Measurements from ENCODE around the gene B3GALT5.

B3GALT5 gene

GRCh38 chr21:39593522-39593921, 19.2 kb upstream of the B3GALT5 start:
- Histone ChIP-seq H3K9me2 (replicated peaks; ENCODE audit: insufficient read depth, low read length) (no peaks in the 10 kb centered on the region), H4K20me1 (ENCODE audit: insufficient read depth, low read length) (no peaks in the 10 kb centered on the region), H3K9me3 (replicated peaks; ENCODE audit: insufficient read depth, low read length) (no peaks in the 10 kb centered on the region), H3K9ac (ENCODE audit: low read length) (no peak overlapping the region), H3F3A (ENCODE audit: insufficient read depth, low read length) (no peaks in the 10 kb centered on the region), H3K4me2 (ENCODE audit: low read depth, low read length) (no peak overlapping the region), H3K27ac (ENCODE audit: low read length) (no peak overlapping the region), H2AFZ (ENCODE audit: low read length) (no peak overlapping the region), H3K27me3 (replicated peaks; ENCODE audit: insufficient read depth, low read length) (no peaks in the 10 kb centered on the region), H3K79me2 (ENCODE audit: low read length) (no peaks in the 10 kb centered on the region), H3K36me3 (replicated peaks; ENCODE audit: insufficient read depth, low read length) (no peaks in the 10 kb centered on the region), H3K4me1 (ENCODE audit: low read length) (no peaks in the 10 kb centered on the region), H3K4me3 (ENCODE audit: low read length) (no peak overlapping the region)
- DNase-seq, result no peak
- TF ChIP-seq, protein P1, sequence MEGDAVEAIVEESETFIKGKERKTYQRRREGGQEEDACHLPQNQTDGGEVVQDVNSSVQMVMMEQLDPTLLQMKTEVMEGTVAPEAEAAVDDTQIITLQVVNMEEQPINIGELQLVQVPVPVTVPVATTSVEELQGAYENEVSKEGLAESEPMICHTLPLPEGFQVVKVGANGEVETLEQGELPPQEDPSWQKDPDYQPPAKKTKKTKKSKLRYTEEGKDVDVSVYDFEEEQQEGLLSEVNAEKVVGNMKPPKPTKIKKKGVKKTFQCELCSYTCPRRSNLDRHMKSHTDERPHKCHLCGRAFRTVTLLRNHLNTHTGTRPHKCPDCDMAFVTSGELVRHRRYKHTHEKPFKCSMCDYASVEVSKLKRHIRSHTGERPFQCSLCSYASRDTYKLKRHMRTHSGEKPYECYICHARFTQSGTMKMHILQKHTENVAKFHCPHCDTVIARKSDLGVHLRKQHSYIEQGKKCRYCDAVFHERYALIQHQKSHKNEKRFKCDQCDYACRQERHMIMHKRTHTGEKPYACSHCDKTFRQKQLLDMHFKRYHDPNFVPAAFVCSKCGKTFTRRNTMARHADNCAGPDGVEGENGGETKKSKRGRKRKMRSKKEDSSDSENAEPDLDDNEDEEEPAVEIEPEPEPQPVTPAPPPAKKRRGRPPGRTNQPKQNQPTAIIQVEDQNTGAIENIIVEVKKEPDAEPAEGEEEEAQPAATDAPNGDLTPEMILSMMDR (IDR thresholded peaks at IDR 0.05; ENCODE audit: low read length), result no peak
- no peak for TF ChIP-seq EZH2 (optimal IDR thresholded peaks at IDR 0.05; ENCODE audit: low read depth, low read length)
- no peak for TF ChIP-seq EZH2phosphoT487 (IDR thresholded peaks at IDR 0.05; ENCODE audit: low read length)

GRCh38 chr21:39595465-39595864, 17.3 kb upstream of the B3GALT5 start:
- H3F3A ChIP-seq (ENCODE audit: insufficient read depth, low read length), result no peaks in the 10 kb centered on the region
- no peaks in the 10 kb centered on the region for H3K27me3 ChIP-seq (replicated peaks; ENCODE audit: insufficient read depth, low read length)
- DNase-seq, result no peak
- no peaks in the 10 kb centered on the region for H4K20me1 ChIP-seq (ENCODE audit: insufficient read depth, low read length)
- H3K79me2 ChIP-seq (ENCODE audit: low read length), result no peaks in the 10 kb centered on the region
- H3K4me2 ChIP-seq (ENCODE audit: low read depth, low read length), result no peak overlapping the region
- no peak overlapping the region for H2AFZ ChIP-seq (ENCODE audit: low read length)
- no peak overlapping the region for H3K27ac ChIP-seq (ENCODE audit: low read length)
- H3K36me3 ChIP-seq (replicated peaks; ENCODE audit: insufficient read depth, low read length), result no peaks in the 10 kb centered on the region
- H3K4me3 ChIP-seq (ENCODE audit: low read length), result no peak overlapping the region
- TF ChIP-seq EZH2phosphoT487 (IDR thresholded peaks at IDR 0.05; ENCODE audit: low read length) (no peak), EZH2 (optimal IDR thresholded peaks at IDR 0.05; ENCODE audit: low read depth, low read length) (no peak)
- no peaks in the 10 kb centered on the region for H3K9me3 ChIP-seq (replicated peaks; ENCODE audit: insufficient read depth, low read length)
- no peak overlapping the region for H3K9ac ChIP-seq (ENCODE audit: low read length)
- no peaks in the 10 kb centered on the region for H3K4me1 ChIP-seq (ENCODE audit: low read length)
- H3K9me2 ChIP-seq (replicated peaks; ENCODE audit: insufficient read depth, low read length), result no peaks in the 10 kb centered on the region

GRCh38 chr21:39597595-39597994, 15.1 kb upstream of the B3GALT5 start:
- H3K4me3 ChIP-seq (ENCODE audit: low read length), result no peak overlapping the region
- no peaks in the 10 kb centered on the region for H3K9me3 ChIP-seq (replicated peaks; ENCODE audit: insufficient read depth, low read length)
- no peaks in the 10 kb centered on the region for H3K9me2 ChIP-seq (replicated peaks; ENCODE audit: insufficient read depth, low read length)
- TF ChIP-seq, protein P1 (IDR thresholded peaks at IDR 0.05; ENCODE audit: low read length), result no peak
- TF ChIP-seq EZH2 (optimal IDR thresholded peaks at IDR 0.05; ENCODE audit: low read depth, low read length) (no peak), EZH2phosphoT487 (IDR thresholded peaks at IDR 0.05; ENCODE audit: low read length) (no peak)
- no peaks in the 10 kb centered on the region for H3K36me3 ChIP-seq (replicated peaks; ENCODE audit: insufficient read depth, low read length)
- H3K9ac ChIP-seq (ENCODE audit: low read length), result no peak overlapping the region
- no peaks in the 10 kb centered on the region for H3K27me3 ChIP-seq (replicated peaks; ENCODE audit: insufficient read depth, low read length)
- H4K20me1 ChIP-seq (ENCODE audit: insufficient read depth, low read length), result no peaks in the 10 kb centered on the region
- no peaks in the 10 kb centered on the region for H3K4me1 ChIP-seq (ENCODE audit: low read length)
- no peaks in the 10 kb centered on the region for H3F3A ChIP-seq (ENCODE audit: insufficient read depth, low read length)
- no peak overlapping the region for H3K4me2 ChIP-seq (ENCODE audit: low read depth, low read length)
- H3K79me2 ChIP-seq (ENCODE audit: low read length), result no peaks in the 10 kb centered on the region
- no peak overlapping the region for H3K27ac ChIP-seq (ENCODE audit: low read length)
- no peak for DNase-seq
- H2AFZ ChIP-seq (ENCODE audit: low read length), result no peak overlapping the region

GRCh38 chr21:39599191-39599970, 13.4 kb upstream of the B3GALT5 start:
- no peaks in the 10 kb centered on the region for H3K9me2 ChIP-seq (replicated peaks; ENCODE audit: insufficient read depth, low read length)
- H3K79me2 ChIP-seq (ENCODE audit: low read length), result no peaks in the 10 kb centered on the region
- H3K4me1 ChIP-seq (ENCODE audit: low read length), result no peaks in the 10 kb centered on the region
- H3K4me3 ChIP-seq (ENCODE audit: low read length), result no peak overlapping the region
- H3F3A ChIP-seq (ENCODE audit: insufficient read depth, low read length), result no peaks in the 10 kb centered on the region
- H3K4me2 ChIP-seq (ENCODE audit: low read depth, low read length), result no peak overlapping the region
- no peaks in the 10 kb centered on the region for H3K9me3 ChIP-seq (replicated peaks; ENCODE audit: insufficient read depth, low read length)
- no peak for DNase-seq
- TF ChIP-seq, protein P1 (IDR thresholded peaks at IDR 0.05; ENCODE audit: low read length), result no peak
- TF ChIP-seq EZH2 (optimal IDR thresholded peaks at IDR 0.05; ENCODE audit: low read depth, low read length) (no peak), EZH2phosphoT487 (IDR thresholded peaks at IDR 0.05; ENCODE audit: low read length) (no peak)
- no peak overlapping the region for H3K27ac ChIP-seq (ENCODE audit: low read length)
- H2AFZ ChIP-seq (ENCODE audit: low read length), result no peak overlapping the region
- no peaks in the 10 kb centered on the region for H3K36me3 ChIP-seq (replicated peaks; ENCODE audit: insufficient read depth, low read length)
- no peaks in the 10 kb centered on the region for H3K27me3 ChIP-seq (replicated peaks; ENCODE audit: insufficient read depth, low read length)
- no peaks in the 10 kb centered on the region for H4K20me1 ChIP-seq (ENCODE audit: insufficient read depth, low read length)
- H3K9ac ChIP-seq (ENCODE audit: low read length), result no peak overlapping the region

Measured in MM.1S (cell line).